ENCODE results near the gene THSD7A. TPM values are rescaled to one million over a fixed set of nuclear protein-coding genes. Genes with fewer than 3 reads are reported as not detected.
A peak's percentile ranks its signal among the peaks of the same experiment; 100 is the strongest.

THSD7A gene
- total and polyA plus RNA-seq, 2 of the 8 experiments (the other 6 are each of a cell fraction or from before 2014, with no cell fraction given) = 0.44 to 1.2 TPM

- H4K20me1 ChIP-seq (replicated peaks in 1 of 2; ENCODE audit: control insufficient read depth in 1 of 2, insufficient read depth in 2 of 2, low read length in 2 of 2) = no peaks in the 10 kb centered on the region
- H4K8ac ChIP-seq (ENCODE audit: extremely low read depth, insufficient read depth, low read length) = no peak overlapping the region
- H3K4me2 ChIP-seq (ENCODE audit: insufficient read depth in 1 of 2, low read depth in 2 of 2, low read length in 2 of 2) = no peak overlapping the region
- no peak overlapping the region for H2BK20ac ChIP-seq (ENCODE audit: low read length)
- H3K56ac ChIP-seq (replicated peaks; ENCODE audit: insufficient read length, low read depth, low read length) = no peak overlapping the region
- no peak overlapping the region for H4K5ac ChIP-seq (ENCODE audit: insufficient read length, low read depth, low read length)
- H3K23me2 ChIP-seq (ENCODE audit: low read depth, low read length) = no peaks in the 10 kb centered on the region
- no peak overlapping the region for H4K91ac ChIP-seq (replicated peaks; ENCODE audit: insufficient read length, low read length)
- H2BK15ac ChIP-seq (ENCODE audit: low read length) = no peak overlapping the region
- no peak overlapping the region for H3K18ac ChIP-seq (ENCODE audit: extremely low read depth, low read length)
- H3K9me3 ChIP-seq (ENCODE audit: insufficient read depth in 2 of 2, low read depth in 1 of 2, low read length in 1 of 2) = no peaks in the 10 kb centered on the region
- H3K23ac ChIP-seq (ENCODE audit: insufficient read length) = no peak overlapping the region
- H3K4ac ChIP-seq (replicated peaks; ENCODE audit: insufficient read length, low read depth, low read length) = no peak overlapping the region
- FAIRE-seq (no peak), DNase-seq (ENCODE audit: low read depth in 1 of 2, low spot score in 2 of 2) (no peak)
- no peaks in the 10 kb centered on the region for H3K36me3 ChIP-seq (ENCODE audit: control insufficient read depth in 2 of 4, insufficient read depth in 4 of 4, low read length in 3 of 4)
- H3K14ac ChIP-seq (ENCODE audit: insufficient read length) = no peak overlapping the region
- no peak overlapping the region for H2BK120ac ChIP-seq (replicated peaks; ENCODE audit: low read depth, low read length)
- no peak for TF ChIP-seq GTF2F1 (IDR thresholded peaks at IDR 0.05; ENCODE audit: borderline replicate concordance, low read depth, low read length)
- no peak for TF ChIP-seq CREB1 (IDR thresholded peaks at IDR 0.05)
- 0 out of 2 replicates have a peak overlapping the region, but pooled peaks have one; percentile 8 for H3K27ac ChIP-seq (ENCODE audit: low read depth, low read length)
- ChIA-PET POLR2A (ENCODE audit: partially characterized antibody) (no interaction called here), CTCF (ENCODE audit: partially characterized antibody) (interaction anchor here (0.7 kb wide), 1 partner anchor 64 kb away, joined by 3 read pairs; no protein-coding TSS in a partner anchor)
- WGBS, 2 experiments (ENCODE audit: extremely low coverage in 1 of 2, insufficient coverage in 1 of 2, insufficient read length in 1 of 2, insufficient replicate concordance in 2 of 2, low coverage in 1 of 2, low lambda C conversion rate in 2 of 2, missing lambda C conversion rate in 1 of 2) = 87% methylated on average over 5 of the region's 5 CpGs; no CpG with 5 or more reads in 1 of the 2 experiments
- no peak overlapping the region for H3K4me3 ChIP-seq (ENCODE audit: extremely low read depth in 1 of 4, insufficient read depth in 2 of 4, low read depth in 3 of 4, low read length in 4 of 4)
- no peaks in the 10 kb centered on the region for H3K27me3 ChIP-seq (replicated peaks in 1 of 4; ENCODE audit: control insufficient read depth in 3 of 4, extremely low read depth in 1 of 4, insufficient read depth in 3 of 4, low read length in 3 of 4)
- no peak overlapping the region for H3K9ac ChIP-seq (replicated peaks in 1 of 4; ENCODE audit: extremely low read depth in 1 of 4, low read depth in 3 of 4, low read length in 3 of 4)
- H2BK12ac ChIP-seq (ENCODE audit: low read depth, low read length) = no peak overlapping the region
- H2AK5ac ChIP-seq (ENCODE audit: low read depth, low read length) = no peak overlapping the region
- no peak overlapping the region for H2AFZ ChIP-seq (ENCODE audit: low read length)
- H3K79me2 ChIP-seq (ENCODE audit: control insufficient read depth in 1 of 2, insufficient read depth in 2 of 2, low read length in 2 of 2) = no peaks in the 10 kb centered on the region
- no peaks in the 10 kb centered on the region for H3K79me1 ChIP-seq (ENCODE audit: low read depth, low read length)
- H2BK5ac ChIP-seq (ENCODE audit: low read depth, low read length) = no peak overlapping the region
- peaks cover 0 to 3% (median 0%) of the 10 kb centered on the region in 4 experiments; a peak in 1 of 7 replicates for H3K4me1 ChIP-seq (replicated peaks in 1 of 4; ENCODE audit: control insufficient read depth in 3 of 4, insufficient read depth in 4 of 4, low read length in 3 of 4)
Measured at GRCh38 chr7:11620406-11621253, 211.4 kb downstream of the THSD7A start.

All from H1 (cell line).